ENCODE measurements around the gene PTAR1.

- TF ChIP-seq GATA2 (IDR thresholded peaks at IDR 0.05; ENCODE audit: low read depth, low read length) = no peak
- TF ChIP-seq GATA3 (IDR thresholded peaks at IDR 0.05; ENCODE audit: low read depth, low read length) = no peak
Measured at GRCh38 chr9:69672596-69673310, 87.1 kb downstream of the PTAR1 start.
